SIG-M5 treated with dmso at 0.1 percent for 504 hours (cell line): Measurements from ENCODE around the gene RNF14.
A peak's percentile ranks its signal among the peaks of the same experiment; 100 is the strongest.
"Not testable (repeated sequence)": the region's sequence is repeated elsewhere in the genome, so short reads cannot be mapped to it uniquely, and the experiment has no call there.

Source experiments
- DNase-seq: peaks from one replicate; lab custom pipeline; 2025; ENCODE audit not compliant: unreplicated experiment; lab: John Stamatoyannopoulos, UW

RNF14 gene, protein sequence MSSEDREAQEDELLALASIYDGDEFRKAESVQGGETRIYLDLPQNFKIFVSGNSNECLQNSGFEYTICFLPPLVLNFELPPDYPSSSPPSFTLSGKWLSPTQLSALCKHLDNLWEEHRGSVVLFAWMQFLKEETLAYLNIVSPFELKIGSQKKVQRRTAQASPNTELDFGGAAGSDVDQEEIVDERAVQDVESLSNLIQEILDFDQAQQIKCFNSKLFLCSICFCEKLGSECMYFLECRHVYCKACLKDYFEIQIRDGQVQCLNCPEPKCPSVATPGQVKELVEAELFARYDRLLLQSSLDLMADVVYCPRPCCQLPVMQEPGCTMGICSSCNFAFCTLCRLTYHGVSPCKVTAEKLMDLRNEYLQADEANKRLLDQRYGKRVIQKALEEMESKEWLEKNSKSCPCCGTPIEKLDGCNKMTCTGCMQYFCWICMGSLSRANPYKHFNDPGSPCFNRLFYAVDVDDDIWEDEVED

DNA sequence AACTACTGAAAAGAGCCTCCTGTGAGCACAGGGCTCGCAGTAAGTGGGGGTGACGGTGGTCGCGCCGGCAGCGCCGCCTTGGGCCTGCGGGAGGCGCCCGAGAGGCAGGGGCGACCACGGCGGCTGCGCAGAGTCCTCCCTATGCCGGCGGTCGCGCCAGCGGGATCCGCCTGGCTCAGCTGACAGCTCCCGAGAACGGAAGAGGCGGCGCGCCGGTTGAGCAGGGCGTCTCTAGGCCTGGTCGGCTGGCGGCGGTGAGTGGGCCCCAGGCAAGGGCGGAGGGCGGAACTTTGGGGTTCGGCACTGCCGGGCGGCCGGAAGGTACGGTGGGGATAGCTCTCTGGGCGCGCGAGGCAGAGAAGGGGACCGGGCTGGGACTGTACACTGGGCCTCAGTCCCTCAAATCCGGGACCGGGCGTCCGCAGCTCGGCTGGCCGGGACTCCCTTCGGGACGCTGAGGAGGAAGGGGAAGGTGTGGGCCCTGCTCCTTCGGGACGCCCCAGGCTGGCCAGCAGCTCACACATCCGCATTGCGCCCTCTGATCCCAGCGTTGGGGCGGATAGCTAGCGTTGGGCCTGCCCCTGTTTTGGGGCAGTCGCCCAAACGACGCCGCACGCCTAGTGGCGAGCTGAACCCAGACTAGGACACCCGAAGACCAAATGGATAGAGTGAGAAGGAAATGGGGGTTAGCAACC is at the start of gene RNF14:
RNF14 (plus strand) TSS at position 192 of the 695 bp plus-strand sequence. CDS start 4,484 bp downstream, outside the sequence.
- DNase-seq, result peak; percentile 95

DNA sequence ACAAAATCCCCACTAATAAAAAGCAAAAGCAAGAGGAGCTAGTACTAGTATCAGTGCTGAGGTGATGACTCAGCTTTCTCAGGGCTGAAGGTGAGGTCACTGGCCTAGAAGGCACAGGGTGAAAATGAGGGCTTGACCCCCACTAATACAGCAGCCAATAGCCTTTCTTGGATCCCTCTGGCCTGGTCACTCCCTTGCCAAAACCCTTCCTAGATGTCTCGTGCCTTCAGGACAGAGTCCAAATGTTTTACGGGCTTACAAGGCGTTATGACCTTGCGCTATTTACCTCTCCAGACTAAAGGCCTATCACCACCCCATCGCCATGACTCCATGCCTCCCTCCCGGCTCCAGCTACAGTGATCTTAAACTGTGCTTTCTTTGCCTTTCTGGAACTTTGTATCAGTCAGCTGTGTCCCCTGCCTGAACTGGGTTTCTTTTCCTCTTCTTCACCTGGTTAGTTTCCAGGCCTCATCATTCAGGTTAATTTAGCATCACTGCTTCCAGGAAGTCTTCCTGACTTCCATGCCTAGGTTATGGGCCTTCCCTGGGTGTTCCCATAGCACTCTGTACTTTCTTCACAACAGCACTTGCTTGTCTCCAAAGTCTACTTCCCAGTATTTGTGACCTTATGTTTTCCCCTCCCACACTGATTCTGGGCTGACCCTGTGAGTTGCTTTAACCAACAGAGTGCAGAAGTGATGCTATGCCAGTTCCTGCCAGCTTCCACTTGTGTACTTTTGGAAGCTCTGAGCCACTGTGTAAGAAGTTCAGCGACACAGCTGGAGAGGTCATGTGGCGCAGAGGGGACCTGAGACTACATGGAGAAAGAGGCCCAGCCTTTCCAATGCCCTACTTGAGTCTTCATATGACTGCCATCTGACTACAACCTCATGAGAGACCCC is 49.4 kb upstream of the RNF14 start:
- DNase-seq, result no peak

DNA sequence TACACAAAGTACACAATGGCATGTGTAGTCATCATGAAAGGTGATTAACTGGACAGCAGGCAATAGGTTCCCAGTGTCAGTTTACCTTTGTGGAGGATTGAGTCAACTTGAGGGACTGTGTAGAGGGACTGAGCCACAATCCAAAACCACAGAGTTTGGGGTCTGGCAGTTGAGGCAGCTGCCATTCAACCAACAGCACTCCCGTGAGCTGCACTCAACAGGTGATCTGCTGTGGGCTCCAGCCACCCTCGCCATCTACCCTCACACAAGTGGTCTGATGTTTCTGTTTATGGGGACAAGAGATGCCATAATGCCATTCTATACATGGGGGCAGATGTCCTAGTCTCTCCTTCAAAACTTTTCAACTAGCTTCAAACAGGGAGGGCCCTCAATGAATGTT is 48.1 kb upstream of the RNF14 start:
- no peak for DNase-seq

DNA sequence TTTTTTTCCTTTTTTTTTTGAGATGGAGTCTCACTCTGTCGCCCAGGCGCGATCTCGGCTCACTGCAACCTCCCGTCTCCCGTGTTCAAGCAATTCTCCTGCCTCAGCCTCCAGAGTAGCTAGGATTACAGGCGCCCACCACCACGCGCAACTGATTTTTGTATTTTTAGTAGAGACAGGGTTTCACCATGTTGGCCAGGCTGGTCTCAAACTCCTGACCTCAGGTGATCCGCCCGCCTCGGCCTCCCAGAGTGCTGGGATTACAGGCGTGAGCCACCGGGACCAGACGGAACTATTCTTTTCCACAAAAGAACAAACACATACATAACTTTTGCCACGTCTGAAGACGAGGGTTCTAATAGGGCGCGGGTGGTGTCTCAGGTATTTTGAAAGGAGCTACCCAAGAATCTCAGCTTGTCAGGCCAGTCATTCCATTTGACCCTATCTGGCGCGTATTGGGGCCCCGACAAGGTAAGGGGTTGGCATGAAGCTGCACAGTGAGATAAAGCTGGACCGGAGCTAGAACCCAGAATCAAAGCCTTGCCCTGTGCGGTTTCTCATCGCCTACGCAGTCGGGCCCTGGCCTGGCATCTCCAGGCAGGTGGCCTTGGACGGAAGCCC is 46.0 kb upstream of the RNF14 start:
- DNase-seq, result not testable (repeated sequence)

DNA sequence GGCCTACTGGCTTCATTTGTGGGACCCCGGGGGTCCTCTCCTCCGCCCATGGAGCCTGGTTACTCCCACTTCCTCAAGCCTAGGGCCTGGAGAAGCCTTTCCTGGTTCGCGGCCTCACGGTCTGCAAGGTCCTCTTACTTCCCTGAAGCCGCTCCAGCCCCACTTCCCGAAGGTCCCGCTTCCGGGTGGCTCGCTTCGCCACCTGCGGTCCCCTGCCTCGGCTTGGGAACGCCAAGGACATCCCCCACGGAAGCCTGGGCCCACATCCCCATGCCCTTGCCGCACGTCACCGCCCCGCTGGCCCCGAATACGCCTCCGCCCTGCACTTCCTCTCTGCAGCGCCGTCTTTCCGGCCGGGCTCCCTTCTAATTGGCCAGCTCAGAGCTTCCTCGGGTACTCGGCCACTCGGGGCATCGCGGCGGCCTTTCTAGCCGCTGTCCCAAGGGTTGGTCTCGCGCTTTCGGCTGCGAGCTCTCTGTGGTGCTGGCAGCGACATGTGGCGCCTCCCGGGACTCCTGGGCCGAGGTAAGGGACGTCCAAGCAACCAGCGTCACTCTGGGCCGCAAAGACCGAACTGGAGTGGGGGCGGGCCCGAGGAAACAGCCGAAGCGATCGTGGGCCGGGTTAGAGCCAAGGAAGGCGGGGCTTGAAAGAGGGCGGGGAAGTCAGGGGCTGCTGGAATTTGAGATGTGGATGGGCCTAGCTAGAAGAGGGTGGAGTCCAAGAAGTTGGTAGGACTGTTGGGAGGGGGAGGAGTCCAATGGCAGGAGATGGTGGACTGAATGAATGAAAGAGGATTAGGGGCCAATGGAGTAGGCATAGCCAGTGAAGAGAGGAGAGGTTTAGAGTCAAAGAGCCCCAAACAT is 45.2 kb upstream of the RNF14 start, which contains the start of gene DELE1:
DELE1 (plus strand) TSS at position 424 of the 866 bp plus-strand sequence; CDS start at position 495, 71 bp downstream.
- DNase-seq, result peak; percentile 98

DNA sequence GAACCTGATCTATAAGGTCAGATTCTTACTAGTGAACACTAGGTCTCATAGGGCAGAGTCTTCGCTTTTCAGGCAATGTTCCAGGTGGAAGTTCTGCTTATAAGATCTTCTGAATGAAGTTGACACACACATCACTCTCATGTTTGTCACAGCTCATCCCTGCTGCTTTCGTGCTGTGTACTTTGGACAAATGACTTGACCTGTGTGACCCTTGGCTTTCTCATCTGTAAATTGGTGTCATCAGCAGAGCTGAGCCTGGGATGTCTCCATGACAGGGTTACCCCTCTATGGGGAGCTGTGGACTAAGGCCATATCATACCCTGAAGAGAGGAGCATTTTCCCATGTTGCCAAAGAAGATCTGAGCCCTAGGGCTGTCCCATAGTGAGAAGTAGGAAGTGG is 42.5 kb upstream of the RNF14 start:
- DNase-seq, result no peak

DNA sequence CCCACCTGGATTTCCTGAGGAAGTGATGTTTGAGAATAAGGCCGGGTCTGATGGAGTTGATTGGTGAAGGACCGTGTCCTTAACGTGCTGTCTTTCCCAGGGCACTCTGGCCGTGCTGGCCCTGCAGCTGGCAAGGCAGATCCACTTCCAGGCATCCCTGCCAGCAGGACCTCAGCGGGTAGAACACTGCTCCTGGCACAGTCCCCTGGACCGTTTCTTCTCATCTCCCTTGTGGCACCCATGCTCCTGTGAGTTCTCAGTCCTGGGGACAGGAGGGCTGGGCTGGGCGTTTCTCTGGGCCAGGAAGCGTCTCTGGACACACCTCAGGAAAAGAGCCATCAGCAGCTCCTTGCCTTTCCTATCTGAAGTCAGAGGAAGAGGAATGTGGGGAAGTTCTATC is 40.9 kb upstream of the RNF14 start:
- DNase-seq, result no peak

DNA sequence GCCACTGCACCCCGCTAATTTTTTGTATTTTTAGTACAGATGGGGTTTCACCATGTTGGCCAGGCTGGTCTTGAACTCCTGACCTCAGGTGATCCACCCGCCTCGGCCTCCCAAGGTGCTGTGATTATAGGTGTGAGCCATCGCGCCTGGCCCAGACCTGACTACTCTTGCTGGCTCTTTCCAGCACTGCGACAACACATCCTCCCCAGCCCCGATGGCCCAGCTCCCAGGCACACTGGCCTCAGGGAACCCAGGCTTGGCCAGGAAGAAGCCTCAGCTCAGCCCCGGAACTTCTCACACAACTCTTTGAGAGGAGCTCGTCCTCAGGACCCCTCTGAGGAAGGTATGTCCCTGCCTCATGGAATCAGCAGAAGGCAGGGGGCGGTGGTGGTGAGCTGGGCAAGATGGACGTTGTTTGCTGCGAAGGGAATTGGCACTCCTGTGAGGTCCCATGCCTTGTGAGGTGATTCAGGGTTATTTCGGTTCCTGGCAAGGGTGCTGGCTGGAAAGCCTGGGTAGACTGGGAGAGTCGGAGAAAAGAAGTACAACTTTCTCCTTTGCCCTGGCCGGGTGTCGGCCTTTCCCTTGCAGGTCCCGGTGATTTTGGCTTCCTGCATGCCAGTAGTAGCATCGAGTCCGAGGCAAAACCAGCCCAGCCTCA is 39.4 kb upstream of the RNF14 start:
- DNase-seq, result no peak

DNA sequence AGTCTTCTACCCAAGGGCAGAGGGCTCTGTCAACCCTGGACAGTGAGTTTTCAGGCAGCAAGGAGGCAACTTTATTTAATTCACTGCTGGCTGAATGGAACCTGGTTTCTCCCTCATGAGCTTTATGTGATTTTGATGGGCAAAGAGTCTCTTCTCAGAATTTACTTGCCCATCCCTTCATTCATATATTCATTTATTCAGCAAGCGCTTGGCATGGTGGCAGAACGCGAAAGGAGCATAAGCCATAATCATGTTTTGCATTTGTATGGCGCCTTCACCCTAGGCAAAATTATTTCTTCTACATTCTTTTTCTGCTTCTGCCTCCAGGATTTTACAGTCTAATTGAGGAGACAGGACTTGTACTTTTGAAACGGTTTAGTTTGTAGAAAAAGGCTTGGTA is 37.2 kb upstream of the RNF14 start:
- DNase-seq, result no peak

DNA sequence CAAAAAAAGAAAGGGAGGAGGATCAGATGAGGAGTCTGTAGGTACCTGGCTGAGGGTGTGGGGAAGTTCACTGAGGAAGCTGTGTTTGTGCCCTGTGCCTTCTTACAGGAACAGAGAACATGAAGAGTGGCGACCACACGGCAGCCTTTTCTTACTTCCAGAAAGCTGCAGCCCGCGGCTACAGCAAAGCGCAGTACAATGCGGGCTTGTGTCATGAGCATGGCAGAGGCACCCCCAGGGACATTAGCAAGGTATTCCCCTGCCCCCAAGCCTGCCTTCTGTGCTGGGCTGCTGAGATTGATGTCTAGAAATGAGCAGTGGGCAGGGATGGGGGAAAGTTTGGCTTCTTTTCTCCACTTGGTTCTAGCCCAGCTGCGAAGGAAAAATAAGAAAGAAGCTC is 35.8 kb upstream of the RNF14 start:
- no peak for DNase-seq

DNA sequence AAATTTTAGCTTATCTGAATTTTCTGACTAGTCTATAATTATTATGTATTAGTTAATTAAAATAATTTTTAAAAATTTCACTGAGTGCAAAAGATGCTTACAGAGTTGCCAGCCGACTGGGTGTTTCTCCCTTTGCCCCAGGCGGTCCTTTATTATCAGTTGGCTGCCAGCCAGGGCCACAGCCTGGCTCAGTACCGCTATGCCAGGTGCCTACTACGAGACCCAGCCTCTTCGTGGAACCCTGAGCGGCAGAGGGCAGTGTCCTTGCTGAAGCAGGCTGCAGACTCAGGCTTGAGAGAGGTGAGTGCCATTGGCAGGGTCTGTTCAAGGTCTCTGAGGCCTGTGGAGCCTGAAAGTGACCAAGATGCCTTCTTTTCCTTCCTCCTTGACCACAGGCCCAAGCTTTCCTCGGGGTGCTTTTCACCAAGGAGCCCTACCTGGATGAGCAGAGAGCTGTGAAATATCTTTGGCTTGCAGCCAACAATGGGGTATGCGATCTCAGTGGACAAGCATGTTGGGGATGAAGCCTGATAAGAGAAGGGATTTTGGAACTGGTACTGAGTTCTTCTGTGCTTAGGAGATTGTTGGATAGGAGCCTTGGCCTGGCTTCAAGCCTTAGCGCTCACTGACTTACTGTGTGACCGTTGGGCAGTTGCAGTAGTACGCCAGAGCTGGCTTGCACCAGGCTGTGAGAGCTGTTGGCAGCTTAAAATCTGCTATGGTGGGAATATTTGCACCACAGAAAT is 34.6 kb upstream of the RNF14 start:
- DNase-seq, result no peak

DNA sequence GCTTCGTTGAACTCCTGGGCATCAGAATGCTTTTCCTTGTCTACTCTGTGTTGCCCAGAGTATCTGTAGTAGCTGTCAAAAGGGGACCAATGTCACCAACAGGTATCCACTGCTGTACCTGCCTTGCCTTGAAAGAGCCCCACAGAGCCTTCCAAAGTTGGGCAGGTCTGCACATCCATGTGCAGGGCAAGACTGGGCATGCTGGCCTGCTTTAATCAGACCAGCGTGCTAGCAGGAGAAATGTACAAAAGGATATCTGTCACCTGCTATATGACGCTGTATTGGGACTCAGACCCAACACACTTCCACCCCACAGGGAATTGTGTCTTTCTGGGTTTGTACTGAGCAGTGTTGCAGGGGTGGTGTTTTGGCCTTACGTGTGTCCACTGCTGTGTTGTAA is 33.4 kb upstream of the RNF14 start:
- DNase-seq, result no peak

DNA sequence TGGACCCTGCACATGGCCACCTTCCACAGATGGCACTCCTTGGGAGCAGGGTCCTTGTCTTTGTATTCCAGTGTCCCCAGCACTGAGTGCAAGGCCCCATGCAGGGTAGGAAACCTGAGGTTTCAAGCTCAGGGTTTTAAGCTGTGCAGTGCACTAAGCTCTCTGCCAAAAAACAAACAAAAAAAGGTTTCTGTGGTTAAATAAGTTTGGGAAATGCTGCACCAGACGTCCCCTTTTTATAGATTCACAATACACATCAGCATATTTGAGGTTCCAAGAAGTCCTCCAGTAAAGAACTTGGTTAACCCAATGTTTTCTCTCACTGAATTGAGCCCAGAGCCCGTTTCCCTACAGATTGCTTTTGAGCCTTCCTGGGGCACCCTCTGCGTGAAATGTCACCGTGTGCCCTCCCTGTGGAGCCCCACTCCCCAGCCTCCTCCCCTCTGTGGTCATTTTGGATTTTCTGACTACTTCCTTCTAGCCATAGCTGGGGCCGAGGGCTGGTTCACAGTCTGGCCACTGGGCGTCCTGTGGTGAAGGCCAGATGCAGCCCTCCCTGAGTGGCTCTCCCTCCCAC is 28.1 kb upstream of the RNF14 start:
- no peak for DNase-seq

DNA sequence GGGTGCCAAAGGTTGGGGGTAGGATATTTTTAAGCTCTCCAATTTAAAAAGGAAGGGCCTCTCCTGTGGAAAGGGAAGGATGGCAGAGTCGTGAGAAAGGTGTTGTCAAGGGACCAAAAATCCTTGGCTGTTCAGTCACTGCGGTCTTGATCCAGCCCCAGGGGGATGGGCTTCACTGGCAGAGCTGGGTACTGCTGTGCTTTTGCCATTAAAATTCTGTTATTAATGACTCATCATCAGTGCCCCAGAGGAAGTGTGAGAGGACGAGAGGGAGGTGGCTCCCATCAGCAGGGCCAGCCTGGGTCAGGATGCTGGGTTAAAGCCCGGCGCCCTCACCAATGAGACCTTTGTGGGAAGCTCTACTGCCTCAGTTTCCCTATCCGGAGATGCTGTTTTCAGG is 27.6 kb upstream of the RNF14 start:
- DNase-seq, result no peak

DNA sequence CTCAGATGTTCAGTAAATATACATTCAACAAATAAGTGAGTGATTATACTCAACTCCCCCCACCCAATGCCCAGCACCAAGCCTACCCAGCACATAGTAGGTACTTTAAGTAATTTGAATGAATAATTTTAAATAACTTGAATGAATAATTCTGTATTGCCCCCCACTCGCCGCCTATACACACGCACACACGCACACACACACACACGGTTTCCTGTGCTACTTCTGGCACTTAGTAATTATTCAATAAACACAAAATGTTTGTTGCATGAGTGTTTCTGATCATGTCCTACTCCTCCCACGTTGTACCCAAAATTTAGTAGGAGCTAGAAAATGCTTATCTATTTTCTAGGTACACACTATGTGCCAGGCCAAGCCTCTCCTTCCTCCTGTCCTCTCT is 27.1 kb upstream of the RNF14 start:
- no peak for DNase-seq

DNA sequence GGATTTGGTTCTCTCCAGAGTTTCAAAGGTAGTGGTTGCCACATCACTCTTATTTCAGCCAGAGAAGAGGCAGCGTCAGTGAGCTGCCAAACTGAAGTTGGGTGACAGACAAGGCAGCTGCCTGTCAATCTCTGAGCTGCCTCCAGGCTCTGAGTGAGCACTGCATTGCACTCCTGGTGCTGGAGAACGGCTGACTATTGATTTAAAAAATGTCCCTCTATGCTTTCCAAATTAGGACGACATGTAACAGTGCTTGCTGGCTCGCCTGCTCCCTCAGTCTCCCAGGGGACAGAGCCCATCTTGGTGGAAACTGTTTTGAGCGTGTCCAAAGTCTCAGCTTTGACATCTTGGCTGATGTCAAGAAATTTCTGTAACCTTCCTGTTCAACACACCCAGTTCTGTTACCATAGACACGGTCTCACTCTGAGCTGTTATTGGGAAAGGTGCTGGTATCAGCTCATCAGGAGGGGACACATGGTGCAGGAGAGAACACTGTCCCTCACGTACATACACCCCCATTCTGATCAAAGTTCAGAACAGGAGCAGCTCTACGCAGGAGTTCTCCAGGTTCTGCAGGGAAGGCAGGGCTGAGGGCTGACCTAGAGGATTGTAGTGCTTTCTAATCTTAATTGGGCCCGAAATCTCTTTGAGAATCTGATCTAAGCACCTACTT is 26.6 kb upstream of the RNF14 start:
- no peak for DNase-seq

DNA sequence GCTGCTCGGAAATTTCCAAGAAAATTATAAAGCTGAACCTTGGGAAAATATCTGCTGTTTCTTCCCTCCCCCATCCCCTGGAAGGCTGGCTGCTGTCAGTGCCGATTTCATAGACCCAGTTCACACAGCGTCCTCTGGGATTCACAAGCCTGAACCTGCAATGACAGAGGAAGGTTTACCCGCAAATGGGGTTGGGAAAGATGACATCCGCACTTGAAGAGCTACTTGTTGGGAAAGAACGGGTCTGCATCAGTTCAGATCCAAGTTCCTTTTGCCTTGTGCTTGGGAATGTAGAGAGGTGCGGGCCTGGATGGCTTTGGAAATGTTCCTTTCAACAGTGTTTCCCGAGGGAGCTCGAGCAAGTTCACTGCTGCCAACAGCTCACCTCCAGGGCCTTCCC is 24.8 kb upstream of the RNF14 start:
- DNase-seq, result no peak
